8988T (cell line): ENCODE data around the gene MUS81.
A peak's percentile ranks its signal among the peaks of the same experiment; 100 is the strongest.
"Not testable (repeated sequence)": the region's sequence is repeated elsewhere in the genome, so short reads cannot be mapped to it uniquely, and the experiment has no call there.

Source experiments
- DNase-seq: peaks from one replicate; pipeline ENCODE4 v3.0.0; 2011

MUS81 gene

GRCh38 chr11:65860278-65861164 lies at the start of gene MUS81:
Gene MUS81, plus strand, starts transcription at chr11:65860433. Its CDS starts 321 bp downstream, at chr11:65860754.
- peak; percentile 99 for DNase-seq

GRCh38 chr11:65811764-65812475 lies 48.3 kb upstream of the MUS81 start:
- no peak for DNase-seq

- DNase-seq = no peak
Observed at GRCh38 chr11:65814131-65814985, 45.9 kb upstream of the MUS81 start.

- DNase-seq = no peak
Observed at GRCh38 chr11:65814986-65815565, 45.2 kb upstream of the MUS81 start.

- no peak for DNase-seq
Observed at GRCh38 chr11:65816696-65817095, 43.5 kb upstream of the MUS81 start.

GRCh38 chr11:65817312-65817834 lies 42.9 kb upstream of the MUS81 start:
- DNase-seq = no peak

GRCh38 chr11:65817835-65818680 lies 42.2 kb upstream of the MUS81 start:
- DNase-seq = peak; percentile 95

- DNase-seq = no peak
Observed at GRCh38 chr11:65821107-65821506, 39.1 kb upstream of the MUS81 start.

- DNase-seq = no peak
Observed at GRCh38 chr11:65822776-65823528, 37.3 kb upstream of the MUS81 start.

- DNase-seq = no peak
Observed at GRCh38 chr11:65826984-65827735, 33.1 kb upstream of the MUS81 start.

GRCh38 chr11:65829459-65829858 lies 30.8 kb upstream of the MUS81 start:
- DNase-seq = no peak

- not testable (repeated sequence) for DNase-seq
Observed at GRCh38 chr11:65832231-65832630, 28.0 kb upstream of the MUS81 start.

GRCh38 chr11:65833297-65834030 lies 26.8 kb upstream of the MUS81 start, which contains the start of gene SNX32:
Gene SNX32, plus strand, starts transcription at chr11:65833963. Its CDS starts 103 bp downstream, at chr11:65834066.
- no peak for DNase-seq

GRCh38 chr11:65834202-65834601 lies 26.0 kb upstream of the MUS81 start:
- DNase-seq = no peak

GRCh38 chr11:65842144-65842543 lies 18.1 kb upstream of the MUS81 start:
- no peak for DNase-seq

- no peak for DNase-seq
Observed at GRCh38 chr11:65843811-65844210, 16.4 kb upstream of the MUS81 start.

GRCh38 chr11:65844231-65844872 lies 15.9 kb upstream of the MUS81 start:
- DNase-seq = no peak

- no peak for DNase-seq
Observed at GRCh38 chr11:65847746-65848145, 12.5 kb upstream of the MUS81 start.

GRCh38 chr11:65848693-65849092 lies 11.5 kb upstream of the MUS81 start:
- DNase-seq = not testable (repeated sequence)
